Ascending aorta (tissue), 2 donors: ENCODE results near the gene CNNM2. TPM values are rescaled to one million over a fixed set of nuclear protein-coding genes. Genes with fewer than 3 reads are reported as not detected.

ENCODE experiments used
- DNase-seq, 2 donors: peaks; one replicate each; pipeline ENCODE4 v3.0.0-alpha.2; 2019; ENCODE audit warnings: low spot score in 2 of 2
- H3K27ac ChIP-seq, 2 donors: fragments of 200-600 bp; sonication (generic); one replicate each; pipeline ENCODE4 v1.5.1; 2016 to 2017; ENCODE audit warnings: mild to moderate bottlenecking in 1 of 2
- H3K27me3 ChIP-seq: fragments of 200-600 bp; sonication (generic); one replicate; pipeline ENCODE4 v1.5.1; 2017
- H3K36me3 ChIP-seq, 2 donors: fragments of 200-600 bp; sonication (generic); one replicate each; pipeline ENCODE4 v1.5.1; 2016
- H3K4me1 ChIP-seq, 2 donors: fragments of 200-600 bp; sonication (generic); one replicate each; pipeline ENCODE4 v1.5.1; 2016 to 2017; ENCODE audit warnings: mild to moderate bottlenecking in 1 of 2
- H3K4me3 ChIP-seq, 2 donors: fragments of 200-600 bp; sonication (generic); one replicate each; pipeline ENCODE4 v1.5.1; 2016 to 2017; ENCODE audit warnings: mild to moderate bottlenecking in 1 of 2
- H3K9me3 ChIP-seq, 2 donors: fragments of 200-600 bp; sonication (generic); one replicate each; pipeline ENCODE4 v1.5.1; 2016
- intact Hi-C: fragments of 100-400 bp; cut with DNase I; formaldehyde crosslinking; loops from one replicate; pipeline ENCODE4 v1.15.1; 2023
- total RNA-seq: library from RNA; depleted of rRNA; stranded (reverse); fragments of >200 nt; gene quantifications from one replicate; pipeline ENCODE4 v1.1.0, GENCODE V29; 2016
- TF ChIP-seq, protein P1 (sequence below), 3 experiments: fragments of 200-600 bp in 2 of 3; fragments of 450-650 bp in 1 of 3; sonication (generic) in 2 of 3; IDR thresholded peaks; one replicate each; pipeline ENCODE4 v1.5.1; 2016 to 2019; ENCODE audit warnings: antibody characterized with exemption in 3 of 3, mild to moderate bottlenecking in 1 of 3, moderate library complexity in 1 of 3

The CNNM2 gene
- total RNA-seq, 1 donor from 2014 or later: 18.7 TPM

DNA sequence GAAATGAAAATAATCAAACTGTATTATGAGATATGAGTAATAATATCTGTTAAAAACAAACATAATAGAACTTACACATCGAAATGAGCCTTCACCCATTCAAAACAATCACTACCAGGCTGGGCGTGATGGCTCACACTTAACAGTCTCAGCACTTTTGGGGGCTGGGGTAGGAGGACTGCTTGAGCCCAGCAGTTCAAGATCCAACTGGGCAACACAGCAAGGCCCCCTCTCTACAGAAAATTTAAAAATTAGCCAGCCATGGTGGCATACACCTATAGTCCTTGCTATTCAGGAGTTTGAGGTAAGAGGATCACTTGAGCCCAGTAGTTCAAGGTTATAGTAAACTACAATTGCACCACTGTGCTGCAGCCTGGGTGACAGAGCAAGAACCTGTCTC lies 199.2 kb downstream of the CNNM2 start:
- Histone ChIP-seq H3K4me1 (peaks cover 7 to 48% of the 10 kb centered on the region in 2 donors), H3K4me3 (no peak overlapping the region), H3K27me3 (no peaks in the 10 kb centered on the region), H3K27ac (peak overlapping the region in 1 of 2 donors; percentile 47), H3K36me3 (no peaks in the 10 kb centered on the region), H3K9me3 (no peaks in the 10 kb centered on the region)
- intact Hi-C loops: no loop called here
- DNase-seq: no peak
- TF ChIP-seq, protein P1, sequence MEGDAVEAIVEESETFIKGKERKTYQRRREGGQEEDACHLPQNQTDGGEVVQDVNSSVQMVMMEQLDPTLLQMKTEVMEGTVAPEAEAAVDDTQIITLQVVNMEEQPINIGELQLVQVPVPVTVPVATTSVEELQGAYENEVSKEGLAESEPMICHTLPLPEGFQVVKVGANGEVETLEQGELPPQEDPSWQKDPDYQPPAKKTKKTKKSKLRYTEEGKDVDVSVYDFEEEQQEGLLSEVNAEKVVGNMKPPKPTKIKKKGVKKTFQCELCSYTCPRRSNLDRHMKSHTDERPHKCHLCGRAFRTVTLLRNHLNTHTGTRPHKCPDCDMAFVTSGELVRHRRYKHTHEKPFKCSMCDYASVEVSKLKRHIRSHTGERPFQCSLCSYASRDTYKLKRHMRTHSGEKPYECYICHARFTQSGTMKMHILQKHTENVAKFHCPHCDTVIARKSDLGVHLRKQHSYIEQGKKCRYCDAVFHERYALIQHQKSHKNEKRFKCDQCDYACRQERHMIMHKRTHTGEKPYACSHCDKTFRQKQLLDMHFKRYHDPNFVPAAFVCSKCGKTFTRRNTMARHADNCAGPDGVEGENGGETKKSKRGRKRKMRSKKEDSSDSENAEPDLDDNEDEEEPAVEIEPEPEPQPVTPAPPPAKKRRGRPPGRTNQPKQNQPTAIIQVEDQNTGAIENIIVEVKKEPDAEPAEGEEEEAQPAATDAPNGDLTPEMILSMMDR (IDR thresholded peaks at IDR 0.05): no peak

DNA sequence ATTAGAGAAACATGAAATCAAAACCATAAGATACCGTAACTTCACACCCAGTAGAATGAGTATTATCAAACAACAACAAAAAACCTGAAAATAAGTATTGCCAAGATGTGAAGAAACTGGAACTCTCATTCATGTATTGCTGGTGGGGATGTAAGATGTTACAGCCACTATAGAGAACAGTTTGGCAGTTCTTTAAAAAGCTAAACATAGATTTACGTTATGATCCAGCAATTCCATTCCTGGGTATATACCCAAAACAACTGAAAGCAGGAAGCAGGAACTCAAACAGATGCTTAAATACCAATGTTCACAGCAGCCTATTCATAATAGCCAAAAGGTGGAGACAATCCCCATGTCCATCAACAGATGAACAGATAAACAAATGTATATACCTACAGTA lies 202.5 kb downstream of the CNNM2 start:
- Histone ChIP-seq H3K27ac (peak overlapping the region; percentile 55 to 66), H3K27me3 (no peaks in the 10 kb centered on the region), H3K4me1 (peaks cover 7 to 68% of the 10 kb centered on the region in 2 donors), H3K36me3 (no peaks in the 10 kb centered on the region), H3K9me3 (no peaks in the 10 kb centered on the region), H3K4me3 (peak overlapping the region in 1 of 2 donors; percentile 2)
- intact Hi-C loops: no loop called here
- TF ChIP-seq, protein P1 (IDR thresholded peaks at IDR 0.05): no peak
- no peak for DNase-seq

DNA sequence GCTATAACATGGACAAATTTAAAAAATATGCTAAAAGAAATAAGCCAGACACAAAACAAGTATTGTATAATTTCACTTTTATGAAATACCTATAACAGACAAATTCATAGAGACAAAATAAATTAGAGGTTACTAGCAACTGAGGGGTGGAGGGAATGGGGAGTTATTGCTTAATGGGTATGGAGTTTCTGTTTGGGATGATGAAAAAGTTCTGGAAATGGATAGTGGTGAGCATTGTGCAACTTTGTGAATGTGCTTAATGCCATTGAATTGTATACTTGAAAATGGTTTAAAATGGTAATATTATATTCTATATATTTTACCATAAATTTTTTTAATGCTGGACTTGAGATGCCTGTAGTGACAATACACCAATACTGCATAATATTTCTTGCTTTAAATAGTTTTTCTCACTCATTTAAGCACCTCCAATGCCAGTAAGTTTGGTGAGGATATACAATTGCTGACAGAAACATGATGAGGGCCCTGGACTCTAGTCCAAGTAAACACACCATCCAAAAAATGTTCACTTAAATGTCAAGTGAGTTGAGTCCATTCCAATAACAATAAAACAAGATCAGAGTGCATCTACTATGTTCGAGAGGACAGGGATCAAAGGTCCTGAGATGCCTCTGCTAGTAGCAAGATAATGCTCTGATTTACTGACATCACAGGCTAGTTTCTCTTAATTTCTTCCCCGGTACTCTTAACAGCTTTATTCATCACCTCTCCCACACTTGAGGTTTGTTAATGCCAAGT lies 203.1 kb downstream of the CNNM2 start:
- Histone ChIP-seq H3K9me3 (no peaks in the 10 kb centered on the region), H3K27ac (peak overlapping the region; percentile 66 to 79), H3K4me1 (peaks cover 10 to 74% of the 10 kb centered on the region in 2 donors), H3K4me3 (peak overlapping the region in 1 of 2 donors; percentile 2), H3K27me3 (no peaks in the 10 kb centered on the region), H3K36me3 (no peaks in the 10 kb centered on the region)
- intact Hi-C loops: no loop called here
- no peak for DNase-seq
- TF ChIP-seq, protein P1 (IDR thresholded peaks at IDR 0.05): no peak

DNA sequence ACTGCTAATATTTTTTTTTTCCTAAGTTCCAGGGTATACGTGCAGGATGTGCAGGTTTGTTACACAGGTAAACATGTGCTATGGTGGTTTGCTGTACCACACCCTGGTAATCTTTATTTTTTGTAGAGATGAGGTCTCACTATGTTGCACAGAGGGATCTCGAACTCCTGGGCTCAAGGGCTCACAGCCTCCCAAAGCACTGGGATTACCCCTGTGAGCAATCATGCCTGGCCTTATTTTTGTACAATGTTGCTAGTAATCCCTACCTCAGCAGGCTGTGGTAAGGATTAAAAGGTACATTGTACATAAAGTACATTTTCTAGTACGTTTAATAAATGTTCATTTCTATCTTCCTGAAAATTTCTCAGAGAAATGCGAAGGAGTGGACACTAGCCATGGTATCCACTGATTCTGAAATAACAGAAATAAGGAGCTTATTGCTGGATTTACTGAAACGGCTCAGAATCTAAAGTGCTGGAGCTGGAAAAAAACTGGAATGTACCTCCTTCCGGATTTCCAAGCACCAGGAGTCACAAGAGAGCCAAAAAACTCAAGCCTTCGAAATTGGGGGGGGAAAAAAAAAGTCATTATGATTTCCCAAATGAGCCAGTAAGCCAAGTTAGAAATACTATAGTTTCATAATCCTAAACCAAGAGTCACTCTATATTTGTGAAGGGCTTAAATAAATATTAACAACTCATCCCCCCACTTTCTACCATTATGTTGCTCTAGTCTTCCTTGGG lies 205.4 kb downstream of the CNNM2 start:
- Histone ChIP-seq H3K4me1 (peaks cover 13 to 67% of the 10 kb centered on the region in 2 donors), H3K9me3 (no peaks in the 10 kb centered on the region), H3K27me3 (no peaks in the 10 kb centered on the region), H3K27ac (peak overlapping the region; percentile 66 to 79), H3K4me3 (peak overlapping the region in 1 of 2 donors; percentile 26), H3K36me3 (no peaks in the 10 kb centered on the region)
- DNase-seq: no peak
- TF ChIP-seq, protein P1 (IDR thresholded peaks at IDR 0.05): peak in 1 of 3 experiments; percentile 20
- intact Hi-C loops: no loop called here

DNA sequence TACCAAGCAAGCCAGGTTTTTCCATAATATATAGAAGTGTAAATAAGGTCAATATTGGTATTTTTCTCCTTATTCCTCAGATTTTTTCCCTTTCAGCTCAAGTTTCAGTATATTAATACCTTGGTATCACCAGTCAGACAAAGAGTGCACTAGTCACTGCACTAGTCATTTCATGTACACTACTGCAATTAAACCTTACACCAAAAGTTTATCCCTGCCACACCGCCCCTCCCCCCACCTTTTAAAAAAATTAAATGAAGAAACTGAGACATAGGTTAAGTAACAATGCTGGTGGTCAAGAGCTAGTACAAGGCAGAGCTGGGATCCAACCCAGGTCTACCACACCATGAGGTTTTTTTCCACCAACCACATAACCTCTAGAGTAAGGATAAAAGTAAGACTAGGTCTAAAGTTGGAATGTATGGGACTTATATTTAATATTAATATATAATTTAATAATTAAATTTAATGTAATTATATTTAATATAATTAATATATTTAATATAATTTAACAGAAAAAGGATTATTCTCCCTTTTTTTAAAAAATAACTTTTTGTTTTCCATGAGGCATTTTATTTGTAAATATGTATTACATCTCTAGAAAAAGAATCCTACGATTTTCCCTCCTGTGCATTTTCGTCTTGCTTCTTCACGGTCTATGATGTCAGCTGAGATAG lies 206.5 kb downstream of the CNNM2 start:
- DNase-seq: no peak
- TF ChIP-seq, protein P1 (IDR thresholded peaks at IDR 0.05): no peak
- Histone ChIP-seq H3K27ac (peak overlapping the region; percentile 66 to 79), H3K36me3 (no peaks in the 10 kb centered on the region), H3K4me3 (no peak overlapping the region), H3K9me3 (no peaks in the 10 kb centered on the region), H3K4me1 (peaks cover 13 to 58% of the 10 kb centered on the region in 2 donors), H3K27me3 (no peaks in the 10 kb centered on the region)
- intact Hi-C loops: no loop called here
